Measurements from ENCODE around the gene KCNH6.

KCNH6 gene

GRCh38 chr17:63571632-63572310 lies 48.6 kb downstream of the KCNH6 start:
- H3K4me3 ChIP-seq (ENCODE audit: low read length): no peak overlapping the region
- H3K79me2 ChIP-seq (ENCODE audit: control insufficient read depth, insufficient read depth, low read length): peaks cover 15% of the 10 kb centered on the region
- no peak overlapping the region for H4K5ac ChIP-seq (ENCODE audit: low read length)
- H3K36me3 ChIP-seq (ENCODE audit: control insufficient read depth, insufficient read depth, low read length): no peaks in the 10 kb centered on the region
- H3K18ac ChIP-seq (ENCODE audit: low read length): no peak overlapping the region
- no peak overlapping the region for H3K27ac ChIP-seq (ENCODE audit: low read depth, low read length)
- H3K4me2 ChIP-seq (ENCODE audit: low read length): no peak overlapping the region
- H3K4me1 ChIP-seq (ENCODE audit: control insufficient read depth, low read depth, low read length): no peaks in the 10 kb centered on the region
- no peak overlapping the region for H2AK5ac ChIP-seq (ENCODE audit: low read length)
- no peak overlapping the region for H3K23ac ChIP-seq (ENCODE audit: low read length)
- H2BK120ac ChIP-seq (ENCODE audit: low read depth, low read length): no peak overlapping the region
- no peak overlapping the region for H3K9ac ChIP-seq (ENCODE audit: low read length)
- no peak overlapping the region for H4K8ac ChIP-seq (ENCODE audit: low read depth, low read length)
- no peak overlapping the region for H2BK15ac ChIP-seq (replicated peaks; ENCODE audit: low read depth)
- H3K79me1 ChIP-seq (ENCODE audit: low read length): peaks cover 10% of the 10 kb centered on the region
- no CpG with 5 or more reads among the region's 1 CpG for WGBS (ENCODE audit: extremely low coverage, insufficient coverage, low lambda C conversion rate)
- H3K56ac ChIP-seq (ENCODE audit: low read length): no peak overlapping the region
- H2BK5ac ChIP-seq (ENCODE audit: low read length): no peak overlapping the region
- H3K4ac ChIP-seq (ENCODE audit: low read depth, low read length): no peak overlapping the region
- H3K27me3 ChIP-seq (ENCODE audit: insufficient read depth, low read length, poor library complexity): no peaks in the 10 kb centered on the region
- peak; percentile 30 for DNase-seq

- no peak overlapping the region for H3K4me2 ChIP-seq (ENCODE audit: low read length)
- H3K27ac ChIP-seq (ENCODE audit: low read depth, low read length): no peak overlapping the region
- H4K8ac ChIP-seq (ENCODE audit: low read depth, low read length): no peak overlapping the region
- peaks cover 11% of the 10 kb centered on the region for H3K79me2 ChIP-seq (ENCODE audit: control insufficient read depth, insufficient read depth, low read length)
- H3K36me3 ChIP-seq (ENCODE audit: control insufficient read depth, insufficient read depth, low read length): no peaks in the 10 kb centered on the region
- H3K23ac ChIP-seq (ENCODE audit: low read length): no peak overlapping the region
- DNase-seq: peak; percentile 41
- no peak overlapping the region for H2AK5ac ChIP-seq (ENCODE audit: low read length)
- H3K9ac ChIP-seq (ENCODE audit: low read length): no peak overlapping the region
- WGBS (ENCODE audit: extremely low coverage, insufficient coverage, low lambda C conversion rate): no CpG with 5 or more reads among the region's 5 CpGs
- H4K5ac ChIP-seq (ENCODE audit: low read length): no peak overlapping the region
- H3K56ac ChIP-seq (ENCODE audit: low read length): no peak overlapping the region
- no peaks in the 10 kb centered on the region for H3K4me1 ChIP-seq (ENCODE audit: control insufficient read depth, low read depth, low read length)
- H2BK5ac ChIP-seq (ENCODE audit: low read length): no peak overlapping the region
- H3K4me3 ChIP-seq (ENCODE audit: low read length): no peak overlapping the region
- no peak overlapping the region for H2BK120ac ChIP-seq (ENCODE audit: low read depth, low read length)
- no peak overlapping the region for H3K4ac ChIP-seq (ENCODE audit: low read depth, low read length)
- H3K27me3 ChIP-seq (ENCODE audit: insufficient read depth, low read length, poor library complexity): no peaks in the 10 kb centered on the region
- no peak overlapping the region for H3K18ac ChIP-seq (ENCODE audit: low read length)
- H3K79me1 ChIP-seq (ENCODE audit: low read length): peaks cover 12% of the 10 kb centered on the region
- H2BK15ac ChIP-seq (replicated peaks; ENCODE audit: low read depth): no peak overlapping the region
These were observed 50.5 kb downstream of the KCNH6 start for GRCh38 chr17:63573634-63574033.

- H3K9ac ChIP-seq (ENCODE audit: low read length): no peak overlapping the region
- no peak overlapping the region for H2BK15ac ChIP-seq (replicated peaks; ENCODE audit: low read depth)
- no peak overlapping the region for H2AK5ac ChIP-seq (ENCODE audit: low read length)
- no peak overlapping the region for H3K18ac ChIP-seq (ENCODE audit: low read length)
- H3K4ac ChIP-seq (ENCODE audit: low read depth, low read length): no peak overlapping the region
- no peak overlapping the region for H3K4me3 ChIP-seq (ENCODE audit: low read length)
- H4K8ac ChIP-seq (ENCODE audit: low read depth, low read length): no peak overlapping the region
- H3K56ac ChIP-seq (ENCODE audit: low read length): no peak overlapping the region
- H3K79me2 ChIP-seq (ENCODE audit: control insufficient read depth, insufficient read depth, low read length): peaks cover 7% of the 10 kb centered on the region
- no peak overlapping the region for H3K4me2 ChIP-seq (ENCODE audit: low read length)
- no peak overlapping the region for H2BK5ac ChIP-seq (ENCODE audit: low read length)
- H3K36me3 ChIP-seq (ENCODE audit: control insufficient read depth, insufficient read depth, low read length): peaks cover 1% of the 10 kb centered on the region
- H3K27ac ChIP-seq (ENCODE audit: low read depth, low read length): no peak overlapping the region
- no peak for DNase-seq
- H3K27me3 ChIP-seq (ENCODE audit: insufficient read depth, low read length, poor library complexity): no peaks in the 10 kb centered on the region
- H2BK120ac ChIP-seq (ENCODE audit: low read depth, low read length): no peak overlapping the region
- H4K5ac ChIP-seq (ENCODE audit: low read length): no peak overlapping the region
- WGBS (ENCODE audit: extremely low coverage, insufficient coverage, low lambda C conversion rate): no CpG with 5 or more reads among the region's 7 CpGs
- peaks cover 15% of the 10 kb centered on the region for H3K79me1 ChIP-seq (ENCODE audit: low read length)
- no peak overlapping the region for H3K23ac ChIP-seq (ENCODE audit: low read length)
- no peaks in the 10 kb centered on the region for H3K4me1 ChIP-seq (ENCODE audit: control insufficient read depth, low read depth, low read length)
These were observed 55.0 kb downstream of the KCNH6 start for GRCh38 chr17:63578027-63578768.

- no peak overlapping the region for H3K4ac ChIP-seq (ENCODE audit: low read depth, low read length)
- no CpG with 5 or more reads among the region's 5 CpGs for WGBS (ENCODE audit: extremely low coverage, insufficient coverage, low lambda C conversion rate)
- H4K8ac ChIP-seq (ENCODE audit: low read depth, low read length): no peak overlapping the region
- H2BK5ac ChIP-seq (ENCODE audit: low read length): no peak overlapping the region
- H3K27ac ChIP-seq (ENCODE audit: low read depth, low read length): no peak overlapping the region
- no peaks in the 10 kb centered on the region for H3K27me3 ChIP-seq (ENCODE audit: insufficient read depth, low read length, poor library complexity)
- H3K79me1 ChIP-seq (ENCODE audit: low read length): peaks cover 14% of the 10 kb centered on the region
- no peak overlapping the region for H3K9ac ChIP-seq (ENCODE audit: low read length)
- no peak overlapping the region for H4K5ac ChIP-seq (ENCODE audit: low read length)
- H3K4me1 ChIP-seq (ENCODE audit: control insufficient read depth, low read depth, low read length): no peaks in the 10 kb centered on the region
- peaks cover 6% of the 10 kb centered on the region for H3K79me2 ChIP-seq (ENCODE audit: control insufficient read depth, insufficient read depth, low read length)
- no peak overlapping the region for H2BK120ac ChIP-seq (ENCODE audit: low read depth, low read length)
- H3K56ac ChIP-seq (ENCODE audit: low read length): no peak overlapping the region
- no peak overlapping the region for H2AK5ac ChIP-seq (ENCODE audit: low read length)
- H3K18ac ChIP-seq (ENCODE audit: low read length): no peak overlapping the region
- no peak overlapping the region for H3K4me3 ChIP-seq (ENCODE audit: low read length)
- H3K23ac ChIP-seq (ENCODE audit: low read length): no peak overlapping the region
- DNase-seq: no peak
- no peak overlapping the region for H2BK15ac ChIP-seq (replicated peaks; ENCODE audit: low read depth)
- peaks cover 1% of the 10 kb centered on the region for H3K36me3 ChIP-seq (ENCODE audit: control insufficient read depth, insufficient read depth, low read length)
- no peak overlapping the region for H3K4me2 ChIP-seq (ENCODE audit: low read length)
These were observed 55.6 kb downstream of the KCNH6 start for GRCh38 chr17:63578769-63579111.

GRCh38 chr17:63579633-63580032 lies 56.5 kb downstream of the KCNH6 start:
- H4K8ac ChIP-seq (ENCODE audit: low read depth, low read length): no peak overlapping the region
- H4K5ac ChIP-seq (ENCODE audit: low read length): no peak overlapping the region
- no peak overlapping the region for H3K27ac ChIP-seq (ENCODE audit: low read depth, low read length)
- H3K18ac ChIP-seq (ENCODE audit: low read length): no peak overlapping the region
- no CpG with 5 or more reads among the region's 11 CpGs for WGBS (ENCODE audit: extremely low coverage, insufficient coverage, low lambda C conversion rate)
- no peak overlapping the region for H2AK5ac ChIP-seq (ENCODE audit: low read length)
- H3K4ac ChIP-seq (ENCODE audit: low read depth, low read length): no peak overlapping the region
- H2BK120ac ChIP-seq (ENCODE audit: low read depth, low read length): no peak overlapping the region
- no peak overlapping the region for H3K23ac ChIP-seq (ENCODE audit: low read length)
- no peak overlapping the region for H3K4me3 ChIP-seq (ENCODE audit: low read length)
- peaks cover 10% of the 10 kb centered on the region for H3K79me1 ChIP-seq (ENCODE audit: low read length)
- no peaks in the 10 kb centered on the region for H3K4me1 ChIP-seq (ENCODE audit: control insufficient read depth, low read depth, low read length)
- H3K4me2 ChIP-seq (ENCODE audit: low read length): no peak overlapping the region
- peaks cover 1% of the 10 kb centered on the region for H3K36me3 ChIP-seq (ENCODE audit: control insufficient read depth, insufficient read depth, low read length)
- no peak overlapping the region for H3K9ac ChIP-seq (ENCODE audit: low read length)
- no peak for DNase-seq
- H3K56ac ChIP-seq (ENCODE audit: low read length): no peak overlapping the region
- no peaks in the 10 kb centered on the region for H3K27me3 ChIP-seq (ENCODE audit: insufficient read depth, low read length, poor library complexity)
- H2BK15ac ChIP-seq (replicated peaks; ENCODE audit: low read depth): no peak overlapping the region
- H2BK5ac ChIP-seq (ENCODE audit: low read length): no peak overlapping the region
- peaks cover 3% of the 10 kb centered on the region for H3K79me2 ChIP-seq (ENCODE audit: control insufficient read depth, insufficient read depth, low read length)
